GM12878 (cell line): ENCODE results near the gene TNFSF11. TPM values are rescaled to one million over a fixed set of nuclear protein-coding genes. Genes with fewer than 3 reads are reported as not detected.

Source experiments
- ATAC-seq: fragments of 200-7000 bp; cut with Tn5 transposase; 3 replicates; pipeline ENCODE4 v1.9.1; 2020; ENCODE audit warnings: mild to moderate bottlenecking, moderate library complexity
- BruUV-seq: library from RNA; stranded (reverse); fragments of 400-500 nt; replicated peaks from 2 replicates; lab custom pipeline; 2021; lab: Mats Ljungman, UMichigan
- CTCF ChIA-PET: fragments of 300-600 bp; sonication (Branson Sonifier 250); formaldehyde crosslinking; extraction: SDS; loops from one replicate; lab custom pipeline; 2021; ENCODE audit warnings: inconsistent platforms; lab: Yijun Ruan, JAX
- POLR2A ChIA-PET: fragments of 350-600 bp; formaldehyde crosslinking; extraction: SDS; loops from one replicate; lab custom pipeline; 2021; ENCODE audit warnings: inconsistent platforms; lab: Charles Lee
- RAD21 ChIA-PET: fragments of 300-600 bp; sonication (Branson Sonifier 250); formaldehyde crosslinking; loops from one replicate; lab custom pipeline; 2023; ENCODE audit warnings: antibody characterized with exemption; ENCODE audit not compliant: unreplicated experiment; lab: Charles Lee
- SMC1A ChIA-PET: fragments of 300-600 bp; sonication (Branson Sonifier 250); formaldehyde crosslinking; loops from one replicate; lab custom pipeline; 2023; ENCODE audit not compliant: unreplicated experiment, uncharacterized antibody; lab: Charles Lee
- DNase-seq: peaks from one replicate; pipeline ENCODE4 v3.0.0-alpha.2; 2011; ENCODE audit warnings: low read depth, low spot score
- FAIRE-seq: peaks from 3 replicates; lab custom pipeline; 2011; peaks lifted over from hg19 to GRCh38; lab: Jason Lieb, UNC
- H2AFZ ChIP-seq: 2 replicates; pipeline ENCODE4 v1.6.0; 2011; ENCODE audit warnings: low read depth, low read length, control low read depth; ENCODE audit not compliant: control insufficient read depth
- H3K27ac ChIP-seq: 2 replicates; pipeline ENCODE4 v1.5.1; 2011; ENCODE audit warnings: control low read depth; ENCODE audit not compliant: control insufficient read depth, insufficient read depth
- H3K27me3 ChIP-seq, 2 experiments: replicated peaks in 1 of 2; 2 replicates each; pipeline versions ENCODE4 v1.6.0 to v1.6.1; 2011; ENCODE audit warnings: low read length in 1 of 2; ENCODE audit not compliant: control insufficient read depth in 2 of 2, insufficient read depth in 2 of 2
- H3K36me3 ChIP-seq, 2 experiments: 2 replicates each; pipeline ENCODE4 v1.5.1; 2011; ENCODE audit warnings: low read length in 1 of 2; ENCODE audit not compliant: control insufficient read depth in 2 of 2, insufficient read depth in 2 of 2
- H3K4me1 ChIP-seq: 2 replicates; pipeline ENCODE4 v1.6.1; 2011; ENCODE audit warnings: mild to moderate bottlenecking, low read length, moderate library complexity, mixed read lengths; ENCODE audit not compliant: control insufficient read depth, insufficient read depth
- H3K4me2 ChIP-seq: 2 replicates; pipeline ENCODE4 v1.6.0; 2011; ENCODE audit warnings: control low read depth; ENCODE audit not compliant: control insufficient read depth, insufficient read depth
- H3K4me3 ChIP-seq: fragments of 200-600 bp; sonication (generic); 2 replicates; pipeline ENCODE4 v1.5.1; 2016
- H3K79me2 ChIP-seq: 2 replicates; pipeline ENCODE4 v1.6.0; 2011; ENCODE audit warnings: low read length; ENCODE audit not compliant: control insufficient read depth, insufficient read depth
- H3K9ac ChIP-seq: 2 replicates; pipeline ENCODE4 v1.8.0; 2011; ENCODE audit warnings: low read length, control low read depth, mixed read lengths; ENCODE audit not compliant: control insufficient read depth, insufficient read depth
- H3K9me3 ChIP-seq: replicated peaks from 3 replicates; pipeline ENCODE4 v1.5.1; 2011; ENCODE audit warnings: mild to moderate bottlenecking, low read length; ENCODE audit not compliant: control insufficient read depth, insufficient read depth
- H4K20me1 ChIP-seq: 2 replicates; pipeline ENCODE4 v1.6.0; 2011; ENCODE audit not compliant: control insufficient read depth, insufficient read depth
- CREM ChIP-seq: IDR thresholded peaks from 2 replicates; pipeline ENCODE4 v1.6.1; 2014; ENCODE audit warnings: antibody characterized with exemption, low read depth
- EP300 ChIP-seq, 2 experiments: fragments of 150-350 bp in 1 of 2; IDR thresholded peaks; 2 replicates each; pipeline ENCODE4 v1.6.1; 2011 to 2012; ENCODE audit warnings: low read depth in 2 of 2, low read length in 2 of 2, borderline replicate concordance in 1 of 2, improper control_type of control experiment in 1 of 2, inconsistent platforms in 1 of 2; ENCODE audit not compliant: control insufficient read depth in 1 of 2
- HDAC2 ChIP-seq: fragments of 200-600 bp; sonication (generic); IDR thresholded peaks from 2 replicates; pipeline ENCODE4 v1.6.1; 2017
- MEF2A ChIP-seq: IDR thresholded peaks from 2 replicates; pipeline ENCODE4 v1.6.1; 2011; ENCODE audit warnings: low read depth, mild to moderate bottlenecking, low read length, moderate library complexity; ENCODE audit not compliant: insufficient read depth
- MEF2B ChIP-seq: fragments of 450-650 bp; IDR thresholded peaks from 2 replicates; pipeline ENCODE4 v1.6.1; 2018; ENCODE audit warnings: mild to moderate bottlenecking, moderate library complexity; ENCODE audit not compliant: partially characterized antibody, poor library complexity, severe bottlenecking
- NFIC ChIP-seq: IDR thresholded peaks from 2 replicates; pipeline ENCODE4 v1.6.1; 2012; ENCODE audit warnings: low read depth, mild to moderate bottlenecking, inconsistent platforms, low read length, moderate library complexity
- POU2F2 ChIP-seq: IDR thresholded peaks from 3 replicates; pipeline ENCODE4 v1.6.1; 2011; ENCODE audit warnings: low read depth, mild to moderate bottlenecking, low read length, borderline replicate concordance
- RUNX3 ChIP-seq: IDR thresholded peaks from 2 replicates; pipeline ENCODE4 v1.6.1; 2012; ENCODE audit warnings: low read length, inconsistent platforms
- SP1 ChIP-seq: IDR thresholded peaks from one replicate; pipeline ENCODE4 v1.6.1; 2011; ENCODE audit warnings: low read depth, low read length
- SPI1 ChIP-seq: IDR thresholded peaks from 2 replicates; pipeline ENCODE4 v1.6.1; 2011; ENCODE audit warnings: low read depth, mild to moderate bottlenecking, low read length, moderate library complexity, borderline replicate concordance; ENCODE audit not compliant: insufficient read depth
- SRF ChIP-seq, 2 experiments: IDR thresholded peaks; 2 replicates each; pipeline ENCODE4 v1.6.1; 2011; ENCODE audit warnings: low read depth in 2 of 2, low read length in 2 of 2, mild to moderate bottlenecking in 1 of 2, moderate library complexity in 1 of 2
- TCF3 ChIP-seq: IDR thresholded peaks from 2 replicates; pipeline ENCODE4 v1.6.1; 2012; ENCODE audit warnings: low read depth, mild to moderate bottlenecking, low read length, borderline replicate concordance; ENCODE audit not compliant: insufficient read depth
- WGBS: methylation state at CpG from one replicate; pipeline ENCODE4 v1.1.6; 2016; ENCODE audit warnings: low lambda C conversion rate; ENCODE audit not compliant: insufficient replicate concordance, insufficient coverage; ENCODE audit errors: missing lambda C conversion rate; 5-methylcytosine and 5-hydroxymethylcytosine counted together
- in situ Hi-C: fragments of 300-500 bp; cut with MboI; formaldehyde crosslinking; loops from 9 replicates; pipeline ENCODE4 v1.14.3; 2018; ENCODE audit warnings: mixed read lengths
- intact Hi-C: fragments of 100-400 bp; cut with micrococcal nuclease; formaldehyde crosslinking; loops from one replicate; pipeline ENCODE4 v1.14.2; 2022; ENCODE audit not compliant: unreplicated experiment
- polyA plus RNA-seq, 11 experiments: library from polyadenylated mRNA; depleted of rRNA in 4 of 11; unstranded in 6 of 11; stranded (reverse) in 5 of 11; fragments of >200 nt; fragmentation: Nextera tagmentation in 4 of 11; fragmentation: Illumina TruSeq in 1 of 11; extraction: Ambion mirVana in 4 of 11; extraction: Trizol in 1 of 11; gene quantifications; 1 replicate in 1 of 11; 2 replicates in 10 of 11; pipeline versions ENCODE4 v1.2.1 to v1.2.3, GENCODE V29; 2011 to 2016; ENCODE audit warnings: inconsistent platforms in 2 of 11, missing spikeins in 2 of 11, low read depth in 1 of 11
- total RNA-seq, 4 experiments: library from RNA; depleted of rRNA in 3 of 4; stranded (reverse); fragments of >200 nt in 3 of 4; fragmentation: Illumina TruSeq in 1 of 4; extraction: Trizol in 1 of 4; gene quantifications; 2 replicates each; pipeline versions ENCODE4 v1.2.1 to v1.2.3, GENCODE V29; 2013 to 2021
- TF ChIP-seq, protein P1 (sequence below): fragments of 450-650 bp; IDR thresholded peaks from 2 replicates; pipeline ENCODE4 v1.6.1; 2017; ENCODE audit warnings: antibody characterized with exemption, mild to moderate bottlenecking, moderate library complexity
- TF ChIP-seq, protein P2 (sequence below): IDR thresholded peaks from 2 replicates; pipeline ENCODE4 v1.6.1; 2012; ENCODE audit warnings: low read length, inconsistent platforms
- TF ChIP-seq, protein P3 (sequence below): fragments of 150-350 bp; IDR thresholded peaks from 2 replicates; pipeline ENCODE4 v1.6.1; 2016; ENCODE audit warnings: low read depth, low read length

The TNFSF11 gene
- total and polyA plus RNA-seq, 10 of the 15 experiments (the other 5 are each of a cell fraction or from before 2014, with no cell fraction given) = 0.86 to 14.8 (median 10.0) TPM

DNA sequence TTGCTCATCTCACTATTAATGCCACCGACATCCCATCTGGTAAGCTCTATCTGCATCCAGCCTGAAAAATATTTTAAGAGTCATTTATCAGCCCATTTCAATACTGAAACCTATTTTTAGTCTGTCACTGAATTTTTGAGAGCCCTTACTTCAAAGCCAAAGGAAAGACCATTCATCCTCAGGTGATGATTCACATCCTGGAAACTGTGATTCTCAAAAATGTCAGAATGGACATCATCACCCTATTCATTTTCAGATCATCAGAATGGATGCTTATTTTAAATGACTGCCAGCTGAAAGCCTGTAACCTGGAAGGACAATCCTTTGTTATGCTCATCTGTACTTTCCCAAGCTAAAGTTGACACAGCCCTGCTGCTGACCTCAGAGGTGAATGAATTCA is 27.0 kb downstream of the TNFSF11 start (continued):
- TF ChIP-seq, protein P1, sequence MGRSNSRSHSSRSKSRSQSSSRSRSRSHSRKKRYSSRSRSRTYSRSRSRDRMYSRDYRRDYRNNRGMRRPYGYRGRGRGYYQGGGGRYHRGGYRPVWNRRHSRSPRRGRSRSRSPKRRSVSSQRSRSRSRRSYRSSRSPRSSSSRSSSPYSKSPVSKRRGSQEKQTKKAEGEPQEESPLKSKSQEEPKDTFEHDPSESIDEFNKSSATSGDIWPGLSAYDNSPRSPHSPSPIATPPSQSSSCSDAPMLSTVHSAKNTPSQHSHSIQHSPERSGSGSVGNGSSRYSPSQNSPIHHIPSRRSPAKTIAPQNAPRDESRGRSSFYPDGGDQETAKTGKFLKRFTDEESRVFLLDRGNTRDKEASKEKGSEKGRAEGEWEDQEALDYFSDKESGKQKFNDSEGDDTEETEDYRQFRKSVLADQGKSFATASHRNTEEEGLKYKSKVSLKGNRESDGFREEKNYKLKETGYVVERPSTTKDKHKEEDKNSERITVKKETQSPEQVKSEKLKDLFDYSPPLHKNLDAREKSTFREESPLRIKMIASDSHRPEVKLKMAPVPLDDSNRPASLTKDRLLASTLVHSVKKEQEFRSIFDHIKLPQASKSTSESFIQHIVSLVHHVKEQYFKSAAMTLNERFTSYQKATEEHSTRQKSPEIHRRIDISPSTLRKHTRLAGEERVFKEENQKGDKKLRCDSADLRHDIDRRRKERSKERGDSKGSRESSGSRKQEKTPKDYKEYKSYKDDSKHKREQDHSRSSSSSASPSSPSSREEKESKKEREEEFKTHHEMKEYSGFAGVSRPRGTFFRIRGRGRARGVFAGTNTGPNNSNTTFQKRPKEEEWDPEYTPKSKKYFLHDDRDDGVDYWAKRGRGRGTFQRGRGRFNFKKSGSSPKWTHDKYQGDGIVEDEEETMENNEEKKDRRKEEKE = no peak
- no peak for TF ChIP-seq SP1
- TF ChIP-seq HDAC2 = no peak

DNA sequence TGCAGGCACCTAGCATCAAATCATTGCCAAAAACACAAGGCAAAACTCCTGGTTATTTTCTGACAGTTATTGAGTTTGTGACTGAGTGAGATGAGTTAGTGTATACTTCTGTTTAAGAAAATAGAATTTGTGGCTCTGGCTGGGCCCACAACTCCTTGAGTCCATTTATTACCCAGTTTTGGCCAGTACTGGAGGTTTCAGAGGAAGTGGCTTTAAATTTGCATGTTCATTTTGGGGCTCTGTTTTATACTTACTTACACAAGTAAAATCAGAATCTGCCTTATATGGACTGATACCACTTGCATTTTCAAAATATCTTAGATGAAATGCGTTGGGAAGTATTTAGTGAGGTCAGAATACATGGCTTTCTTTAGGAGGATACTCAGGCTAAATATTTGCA is 29.0 kb downstream of the TNFSF11 start:
- peak overlapping the region; percentile 60 for H3K4me2 ChIP-seq
- FAIRE-seq = peak; percentile 31
- TF ChIP-seq SPI1 = peak; percentile 71; the same call in 1 of the 2 replicates
- TF ChIP-seq EP300 (IDR thresholded peaks at IDR 0.05; ENCODE audit: borderline replicate concordance in 1 of 2, control insufficient read depth in 1 of 2, low read depth in 2 of 2, low read length in 2 of 2) = peak; percentile 33 to 39; a peak in 2 of 4 replicates
- TF ChIP-seq RUNX3 = peak; percentile 77
- peak in 1 of 2 experiments; percentile 64; a peak in 1 of 4 replicates for TF ChIP-seq SRF (IDR thresholded peaks at IDR 0.05; ENCODE audit: low read depth in 2 of 2, low read length in 2 of 2)
- TF ChIP-seq, protein P2, sequence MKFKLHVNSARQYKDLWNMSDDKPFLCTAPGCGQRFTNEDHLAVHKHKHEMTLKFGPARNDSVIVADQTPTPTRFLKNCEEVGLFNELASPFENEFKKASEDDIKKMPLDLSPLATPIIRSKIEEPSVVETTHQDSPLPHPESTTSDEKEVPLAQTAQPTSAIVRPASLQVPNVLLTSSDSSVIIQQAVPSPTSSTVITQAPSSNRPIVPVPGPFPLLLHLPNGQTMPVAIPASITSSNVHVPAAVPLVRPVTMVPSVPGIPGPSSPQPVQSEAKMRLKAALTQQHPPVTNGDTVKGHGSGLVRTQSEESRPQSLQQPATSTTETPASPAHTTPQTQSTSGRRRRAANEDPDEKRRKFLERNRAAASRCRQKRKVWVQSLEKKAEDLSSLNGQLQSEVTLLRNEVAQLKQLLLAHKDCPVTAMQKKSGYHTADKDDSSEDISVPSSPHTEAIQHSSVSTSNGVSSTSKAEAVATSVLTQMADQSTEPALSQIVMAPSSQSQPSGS = peak; percentile 19; the same call in 1 of the 2 replicates
- TF ChIP-seq CREM = 0 out of 2 replicates have a peak, but pooled peaks have one; percentile 16
- TF ChIP-seq, protein P3, sequence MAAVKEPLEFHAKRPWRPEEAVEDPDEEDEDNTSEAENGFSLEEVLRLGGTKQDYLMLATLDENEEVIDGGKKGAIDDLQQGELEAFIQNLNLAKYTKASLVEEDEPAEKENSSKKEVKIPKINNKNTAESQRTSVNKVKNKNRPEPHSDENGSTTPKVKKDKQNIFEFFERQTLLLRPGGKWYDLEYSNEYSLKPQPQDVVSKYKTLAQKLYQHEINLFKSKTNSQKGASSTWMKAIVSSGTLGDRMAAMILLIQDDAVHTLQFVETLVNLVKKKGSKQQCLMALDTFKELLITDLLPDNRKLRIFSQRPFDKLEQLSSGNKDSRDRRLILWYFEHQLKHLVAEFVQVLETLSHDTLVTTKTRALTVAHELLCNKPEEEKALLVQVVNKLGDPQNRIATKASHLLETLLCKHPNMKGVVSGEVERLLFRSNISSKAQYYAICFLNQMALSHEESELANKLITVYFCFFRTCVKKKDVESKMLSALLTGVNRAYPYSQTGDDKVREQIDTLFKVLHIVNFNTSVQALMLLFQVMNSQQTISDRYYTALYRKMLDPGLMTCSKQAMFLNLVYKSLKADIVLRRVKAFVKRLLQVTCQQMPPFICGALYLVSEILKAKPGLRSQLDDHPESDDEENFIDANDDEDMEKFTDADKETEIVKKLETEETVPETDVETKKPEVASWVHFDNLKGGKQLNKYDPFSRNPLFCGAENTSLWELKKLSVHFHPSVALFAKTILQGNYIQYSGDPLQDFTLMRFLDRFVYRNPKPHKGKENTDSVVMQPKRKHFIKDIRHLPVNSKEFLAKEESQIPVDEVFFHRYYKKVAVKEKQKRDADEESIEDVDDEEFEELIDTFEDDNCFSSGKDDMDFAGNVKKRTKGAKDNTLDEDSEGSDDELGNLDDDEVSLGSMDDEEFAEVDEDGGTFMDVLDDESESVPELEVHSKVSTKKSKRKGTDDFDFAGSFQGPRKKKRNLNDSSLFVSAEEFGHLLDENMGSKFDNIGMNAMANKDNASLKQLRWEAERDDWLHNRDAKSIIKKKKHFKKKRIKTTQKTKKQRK = no peak
- no peak for TF ChIP-seq TCF3
- peak; percentile 66 for TF ChIP-seq NFIC
- TF ChIP-seq MEF2B = peak; percentile 26
- TF ChIP-seq MEF2A = peak; percentile 75; the same call in 1 of the 2 replicates
- TF ChIP-seq POU2F2 = peak; percentile 95

More for the DNA sequence above, 29.0 kb downstream of the TNFSF11 start:
- no peaks in the 10 kb centered on the region for H4K20me1 ChIP-seq
- no peaks in the 10 kb centered on the region for H3K9me3 ChIP-seq
- ChIA-PET RAD21 (no interaction called here), CTCF (interaction anchor here (0.9 to 1.3 kb wide), 2 partner anchors 8 to 11 kb away, joined by 3 read pairs; no protein-coding TSS in a partner anchor), SMC1A (no interaction called here), POLR2A (no interaction called here)
- intact Hi-C loops = no loop called here
- 0 out of 4 replicates have a peak, but pooled peaks cover 0 to 10% of the 10 kb centered on the region in 2 experiments for H3K36me3 ChIP-seq
- peaks cover 15% of the 10 kb centered on the region for H3K4me1 ChIP-seq
- H3K4me3 ChIP-seq = no peak overlapping the region
- H3K9ac ChIP-seq = peak overlapping the region; percentile 27; the same call in 1 of the 2 replicates
- BruUV-seq = no TSS peak
- no peaks in the 10 kb centered on the region for H3K79me2 ChIP-seq
- peak overlapping the region; percentile 64 for H3K27ac ChIP-seq
- no peak overlapping the region; the same call in 1 of the 2 replicates for H2AFZ ChIP-seq
- ATAC-seq (peak; percentile 94), DNase-seq (peak; percentile 50)
- no peaks in the 10 kb centered on the region for H3K27me3 ChIP-seq
- 0% methylated on average over 1 of the region's 1 CpG for WGBS
- in situ Hi-C loops = no loop called here
